Lower leg skin (tissue), 3 donors: ENCODE measurements around the gene OGG1.

Experiments used
- CTCF ChIP-seq, 3 donors: fragments of 450-650 bp; IDR thresholded peaks; one replicate each; pipeline ENCODE4 v1.5.1; 2016; ENCODE audit warnings: antibody characterized with exemption in 3 of 3, mild to moderate bottlenecking in 3 of 3, moderate library complexity in 2 of 3
- POLR2A ChIP-seq, 2 donors: fragments of 450-650 bp; IDR thresholded peaks; one replicate each; pipeline ENCODE4 v1.6.1; 2016 to 2017; ENCODE audit warnings: antibody characterized with exemption in 2 of 2, mild to moderate bottlenecking in 1 of 2, moderate library complexity in 1 of 2

GRCh38 chr3:9769426-9770275 lies 19.9 kb downstream of the OGG1 start, which contains the start of gene CAMK1:
- TF ChIP-seq CTCF (IDR thresholded peaks at IDR 0.05): no peak
- TF ChIP-seq POLR2A (IDR thresholded peaks at IDR 0.05): no peak
